Measurements from ENCODE around the gene RBM33. TPM values are rescaled to one million over a fixed set of nuclear protein-coding genes. Genes with fewer than 3 reads are reported as not detected.

RBM33 gene, protein sequence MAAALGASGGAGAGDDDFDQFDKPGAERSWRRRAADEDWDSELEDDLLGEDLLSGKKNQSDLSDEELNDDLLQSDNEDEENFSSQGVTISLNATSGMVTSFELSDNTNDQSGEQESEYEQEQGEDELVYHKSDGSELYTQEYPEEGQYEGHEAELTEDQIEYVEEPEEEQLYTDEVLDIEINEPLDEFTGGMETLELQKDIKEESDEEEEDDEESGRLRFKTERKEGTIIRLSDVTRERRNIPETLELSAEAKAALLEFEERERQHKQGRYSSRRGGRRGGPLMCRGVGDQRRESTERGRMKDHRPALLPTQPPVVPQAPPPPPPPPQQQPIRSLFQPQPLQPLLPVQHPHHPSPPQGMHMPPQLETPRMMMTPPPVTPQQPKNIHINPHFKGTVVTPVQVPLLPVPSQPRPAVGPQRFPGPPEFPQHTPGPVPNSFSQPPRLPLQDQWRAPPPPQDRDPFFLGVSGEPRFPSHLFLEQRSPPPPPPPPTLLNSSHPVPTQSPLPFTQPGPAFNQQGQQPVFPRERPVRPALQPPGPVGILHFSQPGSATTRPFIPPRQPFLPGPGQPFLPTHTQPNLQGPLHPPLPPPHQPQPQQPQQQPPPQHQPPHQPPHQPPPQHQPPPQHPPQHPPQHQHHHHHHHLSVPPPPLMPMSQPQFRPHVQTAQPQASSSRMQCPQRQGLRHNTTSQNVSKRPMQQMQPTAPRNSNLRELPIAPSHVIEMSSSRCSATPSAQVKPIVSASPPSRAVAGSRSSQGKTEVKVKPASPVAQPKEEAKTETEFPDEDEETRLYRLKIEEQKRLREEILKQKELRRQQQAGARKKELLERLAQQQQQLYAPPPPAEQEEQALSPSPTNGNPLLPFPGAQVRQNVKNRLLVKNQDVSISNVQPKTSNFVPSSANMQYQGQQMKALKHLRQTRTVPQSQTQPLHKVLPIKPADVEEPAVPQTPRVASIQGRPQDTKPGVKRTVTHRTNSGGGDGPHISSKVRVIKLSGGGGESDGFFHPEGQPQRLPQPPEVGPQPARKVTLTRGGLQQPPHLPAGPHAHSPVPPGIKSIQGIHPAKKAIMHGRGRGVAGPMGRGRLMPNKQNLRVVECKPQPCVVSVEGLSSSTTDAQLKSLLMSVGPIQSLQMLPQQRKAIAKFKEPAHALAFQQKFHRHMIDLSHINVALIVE
- 19.3 to 28.2 TPM (median 25.9 TPM) in 5 replicates for total RNA-seq (2022; extraction: Qiagen RNA extraction)

DNA sequence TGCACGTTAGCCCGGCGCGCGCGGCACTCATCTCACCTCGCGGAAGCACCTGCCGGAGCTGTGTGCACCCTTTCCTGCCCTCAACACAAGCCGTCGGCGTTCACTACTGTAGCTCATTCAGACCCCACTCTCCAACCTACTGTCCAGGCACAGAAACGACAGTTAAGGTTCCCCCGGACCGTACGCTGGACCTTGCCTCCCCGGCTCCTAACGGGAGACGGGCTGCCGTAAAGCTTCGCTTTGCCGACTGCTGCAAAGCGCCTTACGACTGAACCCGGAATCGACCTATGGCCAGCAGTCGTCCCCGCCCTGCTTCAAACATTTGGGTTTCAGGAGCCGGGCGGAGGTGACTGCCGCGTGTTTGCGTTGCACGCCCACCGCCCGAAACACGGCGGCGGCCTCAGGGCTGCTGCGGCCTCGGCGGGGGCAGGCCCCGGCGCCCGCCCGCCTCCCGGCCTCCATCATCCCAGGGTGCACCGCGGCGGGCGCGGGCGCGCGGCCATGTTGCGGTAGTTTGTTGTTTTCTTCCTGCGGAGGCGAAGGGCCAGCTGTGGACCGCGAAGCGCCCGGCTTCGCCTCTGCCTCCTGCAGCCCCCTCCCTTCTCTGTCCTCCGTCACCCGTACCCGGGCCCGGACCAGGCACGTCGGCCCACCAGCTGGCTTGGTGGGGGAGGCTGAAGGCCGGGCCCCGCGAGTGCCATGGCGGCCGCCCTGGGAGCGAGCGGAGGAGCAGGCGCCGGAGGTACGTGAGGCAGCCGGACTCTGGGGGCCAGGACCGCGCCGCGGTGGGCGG is at the start of gene RBM33:
Gene RBM33, plus strand, starts transcription at position 484 of the 793 bp plus-strand sequence. Its CDS starts 216 bp downstream, at position 700.

DNA sequence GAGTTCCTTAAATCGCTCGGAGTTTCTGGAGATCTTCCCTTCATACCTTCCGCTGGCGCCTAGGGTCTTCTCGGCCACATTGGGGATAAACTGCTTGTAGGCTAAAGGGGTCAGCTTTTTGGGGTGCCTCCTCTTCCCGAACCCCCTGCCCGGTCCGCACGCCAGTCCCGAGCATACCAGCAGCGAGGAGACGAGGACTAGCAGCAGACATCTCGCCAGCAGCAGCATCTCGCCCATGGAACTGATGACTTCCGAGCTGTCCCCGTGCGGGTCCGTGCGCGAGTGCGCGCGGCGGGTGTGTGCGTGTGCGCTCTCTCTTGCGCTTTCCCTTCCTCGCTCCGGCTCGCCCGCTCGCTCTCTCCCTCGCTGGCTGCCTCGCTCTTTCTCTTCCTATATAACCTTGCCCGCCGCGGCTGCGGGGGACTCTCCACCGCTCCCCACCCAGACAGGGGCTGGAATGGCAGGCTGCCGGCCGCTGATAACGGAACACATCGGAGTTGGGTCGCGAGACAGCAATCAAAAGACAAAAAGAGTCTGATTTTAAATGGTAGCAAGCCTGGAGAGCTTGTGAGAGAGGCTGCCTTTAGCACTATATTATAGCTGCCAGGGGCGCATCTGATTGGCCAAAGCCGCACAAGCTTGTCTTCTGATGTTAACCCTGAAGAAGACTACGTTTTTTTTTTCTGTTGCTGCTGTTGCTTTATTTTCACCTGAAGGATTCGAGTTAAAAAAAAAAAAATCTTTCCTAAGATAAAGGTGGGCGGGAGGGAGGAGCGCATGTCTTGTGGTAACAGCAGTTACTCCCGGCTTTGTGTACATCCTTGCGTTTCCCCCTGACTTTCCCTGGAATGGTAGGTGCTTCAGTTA is 167.7 kb downstream of the RBM33 start, which contains the start of gene SHH:
Gene SHH, minus strand, starts transcription at position 569 of the 867 bp plus-strand sequence. Its CDS starts 341 bp downstream, at position 228.

Other genes starting within 250 kb of the RBM33 start
- gene EN2, start 186.5 kb upstream of the RBM33 start, total RNA-seq (2022; extraction: Qiagen RNA extraction), result 0.54 to 1.1 TPM (median 0.86 TPM) in 5 replicates
- gene CNPY1, start 98.1 kb upstream of the RBM33 start, total RNA-seq (2022; extraction: Qiagen RNA extraction), result not detected in 5 replicates
- gene SHH, start 167.8 kb downstream of the RBM33 start, total RNA-seq (2022; extraction: Qiagen RNA extraction), result 0.35 to 0.96 TPM (median 0.69 TPM) in 5 replicates

Measured in A549 treated with Mapracorat at 1 μM for 4 hours (cell line).